SU-DHL-6 (cell line): ENCODE measurements around the gene CD19.
"Not testable (repeated sequence)": the region's sequence is repeated elsewhere in the genome, so short reads cannot be mapped to it uniquely, and the experiment has no call there.

Experiments
- H2AFZ ChIP-seq: fragments of 200-600 bp; sonication (generic); 2 replicates; pipeline ENCODE4 v1.6.1; 2014; ENCODE audit warnings: low read depth, mild to moderate bottlenecking, moderate library complexity, mixed read lengths, antibody characterized with exemption, low read length; ENCODE audit not compliant: severe bottlenecking
- H3F3A ChIP-seq: fragments of 200-600 bp; shearing (Covaris generic); 2 replicates; pipeline ENCODE4 v1.6.0; 2016; ENCODE audit warnings: antibody characterized with exemption, mild to moderate bottlenecking; ENCODE audit not compliant: insufficient read depth
- H3K27ac ChIP-seq: fragments of 200-600 bp; sonication (generic); 2 replicates; pipeline ENCODE4 v1.5.1; 2016; ENCODE audit warnings: low read depth, mild to moderate bottlenecking, low read length, moderate library complexity, mixed read lengths
- H3K27me3 ChIP-seq: fragments of 200-600 bp; sonication (generic), shearing (Covaris generic); 2 replicates; pipeline ENCODE4 v1.6.0; 2014; ENCODE audit warnings: mild to moderate bottlenecking, low read length
- H3K36me3 ChIP-seq: fragments of 200-600 bp; sonication (generic); 2 replicates; pipeline ENCODE4 v1.6.1; 2014; ENCODE audit warnings: mild to moderate bottlenecking, low read length, mixed read lengths
- H3K4me2 ChIP-seq: fragments of 300-600, 200-600 bp; shearing (Covaris generic), sonication (generic); 2 replicates; pipeline ENCODE4 v1.6.0; 2014; ENCODE audit warnings: low read length, low read depth, mild to moderate bottlenecking; ENCODE audit not compliant: poor library complexity, severe bottlenecking
- H3K4me3 ChIP-seq: fragments of 200-600 bp; sonication (generic); 2 replicates; pipeline ENCODE4 v1.5.1; 2014; ENCODE audit warnings: antibody characterized with exemption, low read length, mild to moderate bottlenecking, mixed read lengths; ENCODE audit not compliant: insufficient read depth, poor library complexity, severe bottlenecking
- H3K79me2 ChIP-seq: fragments of 200-600 bp; sonication (generic); 2 replicates; pipeline ENCODE4 v1.6.1; 2014; ENCODE audit warnings: mild to moderate bottlenecking, low read length, moderate library complexity; ENCODE audit not compliant: insufficient read depth
- H3K9ac ChIP-seq: fragments of 200-600 bp; sonication (generic); 2 replicates; pipeline ENCODE4 v1.7.0; 2014; ENCODE audit warnings: mild to moderate bottlenecking, low read length
- H3K9me2 ChIP-seq: fragments of 200-600 bp; sonication (generic); replicated peaks from 2 replicates; pipeline ENCODE4 v1.6.1; 2014; ENCODE audit warnings: low read length; ENCODE audit not compliant: insufficient read depth
- H3K9me3 ChIP-seq: fragments of 200-600 bp; sonication (generic); 2 replicates; pipeline ENCODE4 v1.6.1; 2014; ENCODE audit warnings: low read length, mixed read lengths; ENCODE audit not compliant: insufficient read depth
- H4K20me1 ChIP-seq: fragments of 200-600 bp; sonication (generic); 2 replicates; pipeline ENCODE4 v1.6.1; 2014; ENCODE audit warnings: low read depth, mild to moderate bottlenecking, antibody characterized with exemption, low read length, moderate library complexity, mixed read lengths
- EZH2phosphoT487 ChIP-seq: fragments of 200-600 bp; sonication (generic), shearing (Covaris generic); conservative IDR thresholded peaks from 2 replicates; pipeline ENCODE4 v1.6.1; 2018; ENCODE audit warnings: mild to moderate bottlenecking, antibody characterized with exemption, low read length, moderate library complexity, mixed read lengths
- TF ChIP-seq, protein P1 (sequence below): fragments of 200-600 bp; sonication (generic); IDR thresholded peaks from one replicate; pipeline ENCODE4 v1.5.1; 2017; ENCODE audit warnings: antibody characterized with exemption, mild to moderate bottlenecking, low read length, moderate library complexity; ENCODE audit not compliant: insufficient read depth, poor library complexity, severe bottlenecking

Gene CD19

GRCh38 chr16:28938721-28939120 is 7.0 kb downstream of the CD19 start:
- Histone ChIP-seq H4K20me1 (no peaks in the 10 kb centered on the region), H2AFZ (no peak overlapping the region), H3K27me3 (no peaks in the 10 kb centered on the region), H3K4me2 (no peak overlapping the region), H3K4me3 (no peak overlapping the region), H3K27ac (no peak overlapping the region), H3K9me3 (no peaks in the 10 kb centered on the region), H3K79me2 (no peaks in the 10 kb centered on the region), H3K9ac (no peak overlapping the region), H3F3A (peaks cover 8% of the 10 kb centered on the region; the same call in 1 of the 2 replicates), H3K36me3 (peaks cover 5% of the 10 kb centered on the region; the same call in 1 of the 2 replicates), H3K9me2 (no peaks in the 10 kb centered on the region)
- TF ChIP-seq, protein P1, sequence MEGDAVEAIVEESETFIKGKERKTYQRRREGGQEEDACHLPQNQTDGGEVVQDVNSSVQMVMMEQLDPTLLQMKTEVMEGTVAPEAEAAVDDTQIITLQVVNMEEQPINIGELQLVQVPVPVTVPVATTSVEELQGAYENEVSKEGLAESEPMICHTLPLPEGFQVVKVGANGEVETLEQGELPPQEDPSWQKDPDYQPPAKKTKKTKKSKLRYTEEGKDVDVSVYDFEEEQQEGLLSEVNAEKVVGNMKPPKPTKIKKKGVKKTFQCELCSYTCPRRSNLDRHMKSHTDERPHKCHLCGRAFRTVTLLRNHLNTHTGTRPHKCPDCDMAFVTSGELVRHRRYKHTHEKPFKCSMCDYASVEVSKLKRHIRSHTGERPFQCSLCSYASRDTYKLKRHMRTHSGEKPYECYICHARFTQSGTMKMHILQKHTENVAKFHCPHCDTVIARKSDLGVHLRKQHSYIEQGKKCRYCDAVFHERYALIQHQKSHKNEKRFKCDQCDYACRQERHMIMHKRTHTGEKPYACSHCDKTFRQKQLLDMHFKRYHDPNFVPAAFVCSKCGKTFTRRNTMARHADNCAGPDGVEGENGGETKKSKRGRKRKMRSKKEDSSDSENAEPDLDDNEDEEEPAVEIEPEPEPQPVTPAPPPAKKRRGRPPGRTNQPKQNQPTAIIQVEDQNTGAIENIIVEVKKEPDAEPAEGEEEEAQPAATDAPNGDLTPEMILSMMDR, result no peak
- TF ChIP-seq EZH2phosphoT487, result no peak

DNA sequence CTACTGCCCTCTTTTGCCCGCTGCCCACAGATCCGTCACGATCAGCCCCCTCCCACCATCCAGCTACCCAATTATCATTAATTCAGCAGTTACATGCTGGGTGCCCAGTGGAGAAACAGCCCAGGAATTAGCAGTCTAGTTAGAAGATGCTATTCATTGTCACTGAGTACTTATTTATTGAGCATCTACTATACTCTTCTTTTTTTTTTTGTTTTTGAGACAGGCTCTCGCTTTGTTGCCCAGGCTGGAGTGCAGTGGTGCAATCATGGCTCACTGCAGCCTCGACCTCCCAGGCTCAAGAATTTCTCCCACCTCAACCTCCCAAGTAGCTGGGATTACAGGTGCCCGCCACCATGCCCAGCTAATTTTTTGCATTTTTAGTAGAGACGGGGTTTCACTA is 8.1 kb downstream of the CD19 start:
- not testable (repeated sequence) for H2AFZ ChIP-seq, H3K9me3 ChIP-seq, H3K27ac ChIP-seq, H3K4me2 ChIP-seq, H3K4me3 ChIP-seq, H3F3A ChIP-seq, H3K9ac ChIP-seq, H3K27me3 ChIP-seq, H4K20me1 ChIP-seq, H3K36me3 ChIP-seq, H3K9me2 ChIP-seq, H3K79me2 ChIP-seq

DNA sequence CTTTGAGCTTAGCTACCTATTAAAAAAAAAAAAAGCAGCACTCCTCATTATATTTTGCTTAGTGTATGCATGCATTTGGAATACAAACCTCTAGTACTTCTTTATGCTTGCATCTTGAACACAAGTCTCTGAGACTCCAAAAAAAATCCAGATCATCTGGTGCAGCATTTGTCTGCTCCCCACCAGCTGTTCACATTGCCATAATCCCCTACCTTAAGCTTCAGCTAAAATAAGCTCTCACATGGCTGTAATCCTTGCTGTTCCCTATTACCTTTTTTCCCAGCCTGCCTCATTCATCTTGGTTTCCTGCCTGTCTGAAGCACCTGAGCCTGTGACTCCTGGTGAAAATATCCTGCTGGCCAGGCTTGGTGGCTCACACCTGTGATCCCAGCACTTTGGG is 11.5 kb downstream of the CD19 start:
- Histone ChIP-seq H4K20me1 (no peaks in the 10 kb centered on the region), H3F3A (peaks cover 13% of the 10 kb centered on the region), H3K9me2 (no peaks in the 10 kb centered on the region), H3K9ac (no peak overlapping the region), H3K27me3 (no peaks in the 10 kb centered on the region), H3K79me2 (no peaks in the 10 kb centered on the region), H2AFZ (no peak overlapping the region), H3K4me3 (no peak overlapping the region), H3K9me3 (no peaks in the 10 kb centered on the region), H3K36me3 (no peaks in the 10 kb centered on the region), H3K4me2 (no peak overlapping the region), H3K27ac (no peak overlapping the region)
- no peak for TF ChIP-seq EZH2phosphoT487
- TF ChIP-seq, protein P1, result no peak

GRCh38 chr16:28946681-28947080 is 14.9 kb downstream of the CD19 start:
- H3K4me2 ChIP-seq, result no peak overlapping the region
- H3K27me3 ChIP-seq, result no peaks in the 10 kb centered on the region
- H3K36me3 ChIP-seq, result no peaks in the 10 kb centered on the region
- H3K4me3 ChIP-seq, result no peak overlapping the region
- H3K9me3 ChIP-seq, result no peaks in the 10 kb centered on the region
- H3K79me2 ChIP-seq, result peaks cover 8% of the 10 kb centered on the region
- TF ChIP-seq, protein P1, result no peak
- H2AFZ ChIP-seq, result no peak overlapping the region
- H3K27ac ChIP-seq, result no peak overlapping the region
- H4K20me1 ChIP-seq, result no peaks in the 10 kb centered on the region
- H3F3A ChIP-seq, result peaks cover 10% of the 10 kb centered on the region
- no peaks in the 10 kb centered on the region for H3K9me2 ChIP-seq
- H3K9ac ChIP-seq, result no peak overlapping the region
